Measurements from ENCODE around the gene MRFAP1L1. TPM values are rescaled to one million over a fixed set of nuclear protein-coding genes. Genes with fewer than 3 reads are reported as not detected.

The MRFAP1L1 gene
- total and polyA plus RNA-seq, 11 donors: 38.2 to 77.2 (median 43.9) TPM

DNA sequence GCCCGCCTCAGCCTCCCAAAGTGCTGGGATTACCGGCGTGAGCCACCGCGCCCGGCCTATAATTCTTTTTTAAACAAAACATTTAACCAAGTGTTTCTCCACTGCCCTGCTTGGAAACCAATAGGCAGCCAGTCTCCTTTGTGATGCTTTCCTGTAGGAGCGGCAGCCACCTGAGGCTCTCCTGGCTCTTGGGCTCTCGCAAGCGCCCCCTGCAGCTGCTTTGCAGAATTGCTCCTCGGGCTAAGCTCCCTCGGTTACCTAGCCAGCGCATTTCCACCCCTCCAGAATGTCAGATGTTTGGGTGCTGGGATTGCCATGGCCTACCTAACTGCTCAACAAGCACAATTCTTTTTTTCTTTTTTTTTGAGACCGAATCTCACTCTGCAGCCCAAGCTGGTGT is 8.3 kb downstream of the MRFAP1L1 start:
- H3K4me3 ChIP-seq: no peak overlapping the region
- H3K36me3 ChIP-seq: peaks cover 0 to 42% (median 20%) of the 10 kb centered on the region in 9 donors
- no peak for TF ChIP-seq POLR2A (IDR thresholded peaks at IDR 0.05)
- TF ChIP-seq, protein P1, sequence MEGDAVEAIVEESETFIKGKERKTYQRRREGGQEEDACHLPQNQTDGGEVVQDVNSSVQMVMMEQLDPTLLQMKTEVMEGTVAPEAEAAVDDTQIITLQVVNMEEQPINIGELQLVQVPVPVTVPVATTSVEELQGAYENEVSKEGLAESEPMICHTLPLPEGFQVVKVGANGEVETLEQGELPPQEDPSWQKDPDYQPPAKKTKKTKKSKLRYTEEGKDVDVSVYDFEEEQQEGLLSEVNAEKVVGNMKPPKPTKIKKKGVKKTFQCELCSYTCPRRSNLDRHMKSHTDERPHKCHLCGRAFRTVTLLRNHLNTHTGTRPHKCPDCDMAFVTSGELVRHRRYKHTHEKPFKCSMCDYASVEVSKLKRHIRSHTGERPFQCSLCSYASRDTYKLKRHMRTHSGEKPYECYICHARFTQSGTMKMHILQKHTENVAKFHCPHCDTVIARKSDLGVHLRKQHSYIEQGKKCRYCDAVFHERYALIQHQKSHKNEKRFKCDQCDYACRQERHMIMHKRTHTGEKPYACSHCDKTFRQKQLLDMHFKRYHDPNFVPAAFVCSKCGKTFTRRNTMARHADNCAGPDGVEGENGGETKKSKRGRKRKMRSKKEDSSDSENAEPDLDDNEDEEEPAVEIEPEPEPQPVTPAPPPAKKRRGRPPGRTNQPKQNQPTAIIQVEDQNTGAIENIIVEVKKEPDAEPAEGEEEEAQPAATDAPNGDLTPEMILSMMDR (IDR thresholded peaks at IDR 0.05): peak in 7 of 12 donors; percentile 13 to 31 (median 23)
- ATAC-seq (no peak), DNase-seq (no peak)
- peaks cover 3 to 46% (median 27%) of the 10 kb centered on the region in 12 donors for H3K4me1 ChIP-seq
- no peak overlapping the region for H3K27ac ChIP-seq
- H3K9me3 ChIP-seq: no peaks in the 10 kb centered on the region
- WGBS, 4 donors: 81 to 86% (median 84%) methylated on average over 13 of the region's 13 CpGs
- intact Hi-C loops (cut with DNase I): no loop called here
- H3K27me3 ChIP-seq: no peaks in the 10 kb centered on the region

DNA sequence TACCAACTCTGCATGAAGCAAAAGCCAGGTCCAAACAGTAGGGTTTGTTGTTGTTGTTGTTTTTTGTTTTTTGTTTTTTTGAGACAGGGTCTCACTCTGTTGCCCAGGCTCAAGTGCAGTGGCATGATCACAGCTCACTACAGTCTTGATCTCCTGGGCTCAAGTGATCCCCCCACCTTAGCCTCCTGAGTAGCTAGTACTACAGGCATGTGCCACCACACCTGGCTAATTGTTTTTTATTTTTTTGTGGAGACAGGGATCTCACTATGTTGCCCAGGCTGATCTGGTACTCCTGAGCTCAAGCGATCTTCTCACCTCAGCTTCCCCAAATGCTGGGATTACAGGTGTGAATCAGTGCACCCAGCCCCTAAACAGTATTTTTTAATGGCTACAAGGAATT is 9.8 kb downstream of the MRFAP1L1 start:
- Histone ChIP-seq H3K36me3 (peaks cover 0 to 31% (median 12%) of the 10 kb centered on the region in 9 donors), H3K27me3 (no peaks in the 10 kb centered on the region), H3K27ac (no peak overlapping the region), H3K4me3 (no peak overlapping the region), H3K4me1 (peaks cover 0 to 42% (median 25%) of the 10 kb centered on the region in 12 donors), H3K9me3 (no peaks in the 10 kb centered on the region)
- TF ChIP-seq, protein P1 (IDR thresholded peaks at IDR 0.05): no peak
- TF ChIP-seq POLR2A (IDR thresholded peaks at IDR 0.05): no peak
- WGBS, 4 donors: 93 to 100% (median 96%) methylated on average over 1 of the region's 1 CpG
- intact Hi-C loops (cut with DNase I): no loop called here
- DNase-seq (no peak), ATAC-seq (no peak)

DNA sequence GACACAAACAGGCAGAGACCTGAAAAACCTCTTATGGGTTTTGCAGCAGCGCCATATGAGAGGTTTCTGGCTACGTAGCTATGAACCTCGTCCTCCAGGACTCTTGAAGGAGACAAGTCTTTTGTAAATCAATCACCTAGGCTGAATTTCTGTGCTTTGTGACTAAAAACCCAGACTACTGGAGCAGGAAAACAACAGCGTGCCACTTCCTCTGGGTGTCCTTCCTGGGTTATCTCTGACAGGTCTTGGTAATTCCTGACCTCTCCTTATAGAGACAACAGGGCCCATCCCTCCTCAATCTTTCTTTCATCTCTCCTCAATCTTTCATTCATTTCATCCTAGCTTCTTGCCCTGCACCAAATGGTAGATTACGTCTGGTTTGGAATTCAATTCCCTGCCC is 10.3 kb downstream of the MRFAP1L1 start:
- H3K36me3 ChIP-seq: peaks cover 0 to 31% (median 12%) of the 10 kb centered on the region in 9 donors
- whole genome bisulfite sequencing, 4 donors: 68 to 92% (median 82%) methylated on average over 5 of the region's 5 CpGs
- no peak for TF ChIP-seq POLR2A (IDR thresholded peaks at IDR 0.05)
- TF ChIP-seq, protein P1 (IDR thresholded peaks at IDR 0.05): no peak
- H3K4me1 ChIP-seq: peaks cover 0 to 40% (median 23%) of the 10 kb centered on the region in 12 donors
- H3K4me3 ChIP-seq: no peak overlapping the region
- intact Hi-C loops (cut with DNase I): no loop called here
- H3K27me3 ChIP-seq: no peaks in the 10 kb centered on the region
- H3K27ac ChIP-seq: no peak overlapping the region
- no peaks in the 10 kb centered on the region for H3K9me3 ChIP-seq
- DNase-seq: no peak
- ATAC-seq: no peak

DNA sequence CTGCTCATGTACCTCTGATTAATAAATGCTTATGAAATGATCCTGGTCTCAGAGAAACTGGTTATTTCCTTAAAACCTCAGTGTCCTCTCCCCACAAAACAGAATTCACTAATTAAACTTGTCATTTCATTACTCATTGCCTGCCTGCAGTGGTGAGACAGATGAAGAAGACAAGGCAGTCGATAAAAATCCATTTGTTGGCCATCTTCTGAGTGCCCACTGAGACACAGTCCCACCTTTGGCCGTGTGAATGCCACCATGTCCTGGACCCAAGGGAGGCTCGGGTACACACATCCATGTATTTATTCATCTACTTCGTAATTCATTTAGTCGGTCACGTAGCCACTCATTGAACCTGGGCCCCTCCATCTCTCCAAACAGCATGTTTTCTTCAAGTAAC is 12.5 kb downstream of the MRFAP1L1 start:
- ATAC-seq (no peak), DNase-seq (no peak)
- Histone ChIP-seq H3K4me3 (no peak overlapping the region), H3K27me3 (no peaks in the 10 kb centered on the region), H3K36me3 (peaks cover 0 to 19% (median 8%) of the 10 kb centered on the region in 9 donors), H3K4me1 (peaks cover 0 to 40% (median 13%) of the 10 kb centered on the region in 12 donors), H3K27ac (peak overlapping the region in 11 of 12 donors; percentile 48 to 90 (median 68)), H3K9me3 (no peaks in the 10 kb centered on the region)
- intact Hi-C loops (cut with DNase I): no loop called here
- 93 to 98% (median 96%) methylated on average over 6 of the region's 6 CpGs for WGBS, 4 donors
- TF ChIP-seq, protein P1 (IDR thresholded peaks at IDR 0.05): no peak
- TF ChIP-seq POLR2A (IDR thresholded peaks at IDR 0.05): no peak

All from heart left ventricle (tissue), 16 donors.